ENCODE data around the gene KRCC1.
"Not testable (repeated sequence)": the region's sequence is repeated elsewhere in the genome, so short reads cannot be mapped to it uniquely, and the experiment has no call there.

GRCh38 chr2:88018077-88018805 lies 37.3 kb downstream of the KRCC1 start:
- TF ChIP-seq CTCF (conservative IDR thresholded peaks at IDR 0.05; ENCODE audit: low read length); EZH2phosphoT487 (IDR thresholded peaks at IDR 0.05; ENCODE audit: borderline replicate concordance): not testable (repeated sequence)
